Measurements from ENCODE around the gene NOC3L.

- TF ChIP-seq CTCF (IDR thresholded peaks at IDR 0.05) (no peak), POLR2A (IDR thresholded peaks at IDR 0.05) (no peak)
Observed at GRCh38 chr10:94307046-94307615, 55.6 kb downstream of the NOC3L start.

All from prostate gland (tissue), 2 donors.